Naive thymus-derived CD4-positive, alpha-beta T cell (primary cell): ENCODE measurements around the gene FCGR2B. TPM values are rescaled to one million over a fixed set of nuclear protein-coding genes. Genes with fewer than 3 reads are reported as not detected.
"Not testable (repeated sequence)": the region's sequence is repeated elsewhere in the genome, so short reads cannot be mapped to it uniquely, and the experiment has no call there.

Experiments
- ATAC-seq: fragments of 150-1000 bp; cut with Tn5 transposase; 2 replicates; pipeline ENCODE4 v1.10.0; 2021; ENCODE audit warnings: mild to moderate bottlenecking, moderate library complexity
- CTCF ChIA-PET: fragments of 350-600 bp; sonication (Branson Sonifier 250); formaldehyde crosslinking; loops from one replicate; lab custom pipeline; 2021; ENCODE audit warnings: antibody characterized with exemption; lab: Charles Lee
- POLR2A ChIA-PET: fragments of 350-600 bp; sonication (Branson Sonifier 250); formaldehyde crosslinking; loops from one replicate; lab custom pipeline; 2021; ENCODE audit warnings: antibody characterized with exemption, inconsistent platforms; lab: Charles Lee
- DNase-seq, 9 donors: peaks; one replicate each; pipeline versions ENCODE4 v3.0.0 to v3.0.0-alpha.2; 2020 to 2022; ENCODE audit warnings: mixed read lengths in 1 of 9
- H3K27ac ChIP-seq: one replicate; pipeline ENCODE4 v1.7.0; 2013; ENCODE audit warnings: mild to moderate bottlenecking, low read depth, low read length, moderate library complexity
- H3K27me3 ChIP-seq, 2 donors: one replicate each; pipeline ENCODE4 v1.7.0; 2013; ENCODE audit warnings: low read length in 2 of 2, mild to moderate bottlenecking in 2 of 2, moderate library complexity in 2 of 2; ENCODE audit not compliant: control insufficient read depth in 2 of 2, insufficient read depth in 2 of 2
- H3K36me3 ChIP-seq, 3 experiments: 1 replicate in 2 of 3; 2 replicates in 1 of 3; pipeline ENCODE4 v1.7.0; 2013; ENCODE audit warnings: low read length in 3 of 3, mild to moderate bottlenecking in 3 of 3, moderate library complexity in 1 of 3; ENCODE audit not compliant: insufficient read depth in 3 of 3, control insufficient read depth in 2 of 3
- H3K4me1 ChIP-seq, 2 donors: one replicate each; pipeline ENCODE4 v1.7.0; 2013; ENCODE audit warnings: low read length in 2 of 2, mild to moderate bottlenecking in 2 of 2, moderate library complexity in 1 of 2; ENCODE audit not compliant: control insufficient read depth in 2 of 2, insufficient read depth in 2 of 2
- H3K4me3 ChIP-seq: 2 replicates; pipeline ENCODE4 v1.7.0; 2013; ENCODE audit warnings: mild to moderate bottlenecking, low read length
- H3K9me3 ChIP-seq, 3 experiments: 1 replicate in 2 of 3; 2 replicates in 1 of 3; pipeline ENCODE4 v1.7.0; 2013; ENCODE audit warnings: low read length in 3 of 3; ENCODE audit not compliant: control insufficient read depth in 2 of 3
- H3K27ac Mint-ChIP-seq, 9 donors: one replicate each; pipeline ENCODE4 v1.8.0; 2020 to 2022; ENCODE audit warnings: mixed read lengths in 9 of 9, mild to moderate bottlenecking in 8 of 9, moderate library complexity in 5 of 9, inconsistent platforms in 2 of 9
- H3K27me3 Mint-ChIP-seq, 5 donors: one replicate each; pipeline ENCODE4 v1.8.0; 2021 to 2022; ENCODE audit warnings: mixed read lengths in 5 of 5, mild to moderate bottlenecking in 1 of 5
- H3K36me3 Mint-ChIP-seq, 5 donors: one replicate each; pipeline ENCODE4 v1.8.0; 2020 to 2022; ENCODE audit warnings: mixed read lengths in 5 of 5, mild to moderate bottlenecking in 3 of 5, inconsistent platforms in 1 of 5
- H3K4me1 Mint-ChIP-seq, 7 donors: one replicate each; pipeline ENCODE4 v1.8.0; 2020 to 2022; ENCODE audit warnings: mixed read lengths in 7 of 7, mild to moderate bottlenecking in 3 of 7, inconsistent platforms in 1 of 7
- H3K4me3 Mint-ChIP-seq, 10 donors: one replicate each; pipeline ENCODE4 v1.8.0; 2020 to 2022; ENCODE audit warnings: mild to moderate bottlenecking in 10 of 10, mixed read lengths in 10 of 10, moderate library complexity in 6 of 10, inconsistent platforms in 2 of 10
- H3K9me3 Mint-ChIP-seq, 11 donors: one replicate each; pipeline ENCODE4 v1.8.0; 2020 to 2022; ENCODE audit warnings: mixed read lengths in 11 of 11, mild to moderate bottlenecking in 4 of 11, inconsistent platforms in 1 of 11, moderate library complexity in 1 of 11
- intact Hi-C, 2 donors: fragments of 100-400 bp; cut with micrococcal nuclease; formaldehyde crosslinking; loops; one replicate each; pipeline ENCODE4 v1.15.1; 2023
- polyA plus RNA-seq, 2 donors: library from polyadenylated mRNA; unstranded; fragments of 300-500 nt; fragmentation: Illumina TruSeq; gene quantifications; one replicate each; pipeline ENCODE4 v1.2.3, GENCODE V29; 2021
- total RNA-seq, 6 experiments: library from RNA in 5 of 6; stranded (reverse) in 5 of 6; gene quantifications; 1 replicate in 5 of 6; 2 replicates in 1 of 6; pipeline ENCODE4 v1.2.3 and lab custom pipeline; 2021 to 2026

The FCGR2B gene
- total and polyA plus RNA-seq, 7 experiments from 2014 or later: 0.24 to 13.9 (median 2.2) TPM; not detected in 2

GRCh38 chr1:161663569-161663968 is 626 bp downstream of the FCGR2B start:
- DNase-seq, CTCF ChIA-PET, H3K9me3 Mint-ChIP-seq, H3K4me1 ChIP-seq, POLR2A ChIA-PET, H3K27me3 Mint-ChIP-seq, H3K27ac Mint-ChIP-seq, H3K4me3 ChIP-seq, H3K27me3 ChIP-seq, intact Hi-C loops, H3K4me3 Mint-ChIP-seq, H3K36me3 Mint-ChIP-seq, ATAC-seq, H3K4me1 Mint-ChIP-seq, H3K36me3 ChIP-seq, H3K27ac ChIP-seq, H3K9me3 ChIP-seq: not testable (repeated sequence)

GRCh38 chr1:161664689-161665088 is 1.7 kb downstream of the FCGR2B start:
- H3K36me3 ChIP-seq, H3K27me3 Mint-ChIP-seq, H3K9me3 ChIP-seq, CTCF ChIA-PET, POLR2A ChIA-PET, H3K9me3 Mint-ChIP-seq, H3K36me3 Mint-ChIP-seq, ATAC-seq, H3K4me1 Mint-ChIP-seq, H3K27ac Mint-ChIP-seq, H3K27me3 ChIP-seq, H3K4me3 ChIP-seq, DNase-seq, H3K4me3 Mint-ChIP-seq, H3K27ac ChIP-seq, H3K4me1 ChIP-seq, intact Hi-C loops: not testable (repeated sequence)

GRCh38 chr1:161671045-161672020 is 8.4 kb downstream of the FCGR2B start:
- ATAC-seq, H3K27ac Mint-ChIP-seq, H3K4me1 Mint-ChIP-seq, H3K9me3 Mint-ChIP-seq, H3K36me3 Mint-ChIP-seq, H3K9me3 ChIP-seq, H3K4me3 ChIP-seq, H3K4me1 ChIP-seq, POLR2A ChIA-PET, H3K27ac ChIP-seq, CTCF ChIA-PET, H3K36me3 ChIP-seq, H3K27me3 ChIP-seq, DNase-seq, H3K4me3 Mint-ChIP-seq, intact Hi-C loops: not testable (repeated sequence)
- peaks cover 0 to 11% (median 0%) of the 10 kb centered on the region in 5 donors for H3K27me3 Mint-ChIP-seq

- H3K9me3 ChIP-seq, CTCF ChIA-PET, H3K27me3 ChIP-seq, H3K4me3 Mint-ChIP-seq, H3K4me1 Mint-ChIP-seq, POLR2A ChIA-PET, H3K4me3 ChIP-seq, H3K27ac ChIP-seq, H3K4me1 ChIP-seq, ATAC-seq, intact Hi-C loops, DNase-seq, H3K27ac Mint-ChIP-seq, H3K36me3 Mint-ChIP-seq, H3K36me3 ChIP-seq, H3K9me3 Mint-ChIP-seq: not testable (repeated sequence)
- H3K27me3 Mint-ChIP-seq: peaks cover 2 to 13% (median 4%) of the 10 kb centered on the region in 5 donors
Measured at GRCh38 chr1:161673437-161673836, 10.5 kb downstream of the FCGR2B start.

GRCh38 chr1:161674447-161674846 is 11.5 kb downstream of the FCGR2B start:
- H3K4me1 Mint-ChIP-seq, H3K4me3 Mint-ChIP-seq: not testable (repeated sequence)

GRCh38 chr1:161674908-161675307 is 12.0 kb downstream of the FCGR2B start:
- H3K36me3 ChIP-seq, H3K27ac ChIP-seq, H3K4me1 Mint-ChIP-seq, POLR2A ChIA-PET, H3K4me3 Mint-ChIP-seq, DNase-seq, H3K4me1 ChIP-seq, H3K9me3 Mint-ChIP-seq, H3K4me3 ChIP-seq, intact Hi-C loops, ATAC-seq, CTCF ChIA-PET, H3K27ac Mint-ChIP-seq, H3K36me3 Mint-ChIP-seq, H3K9me3 ChIP-seq, H3K27me3 ChIP-seq: not testable (repeated sequence)
- H3K27me3 Mint-ChIP-seq: peaks cover 3 to 15% (median 5%) of the 10 kb centered on the region in 5 donors

More at GRCh38 chr1:161674447-161674846, 11.5 kb downstream of the FCGR2B start:
- H3K27ac Mint-ChIP-seq, H3K9me3 Mint-ChIP-seq, H3K27ac ChIP-seq, H3K4me1 ChIP-seq, H3K27me3 ChIP-seq, intact Hi-C loops, ATAC-seq, H3K36me3 Mint-ChIP-seq, CTCF ChIA-PET, POLR2A ChIA-PET, DNase-seq, H3K9me3 ChIP-seq, H3K36me3 ChIP-seq, H3K4me3 ChIP-seq: not testable (repeated sequence)
- H3K27me3 Mint-ChIP-seq: peaks cover 3 to 15% (median 5%) of the 10 kb centered on the region in 5 donors

GRCh38 chr1:161676441-161676840 is 13.5 kb downstream of the FCGR2B start:
- Mint-ChIP-seq H3K9me3 (no peaks in the 10 kb centered on the region), H3K36me3 (no peaks in the 10 kb centered on the region), H3K27ac (no peak overlapping the region), H3K4me1 (peaks cover 0 to 2% (median 0%) of the 10 kb centered on the region in 7 donors), H3K27me3 (peaks cover 5 to 12% (median 9%) of the 10 kb centered on the region in 5 donors), H3K4me3 (no peak overlapping the region)
- Histone ChIP-seq H3K9me3 (no peaks in the 10 kb centered on the region), H3K4me3 (no peak overlapping the region), H3K27me3 (no peaks in the 10 kb centered on the region), H3K4me1 (no peaks in the 10 kb centered on the region), H3K27ac (no peak overlapping the region), H3K36me3 (no peaks in the 10 kb centered on the region)
- intact Hi-C loops: no loop called here
- no peak for DNase-seq
- ATAC-seq: no peak
- CTCF ChIA-PET: no interaction called here
- POLR2A ChIA-PET: no interaction called here
